ENCODE results near the gene LVRN. TPM values are rescaled to one million over a fixed set of nuclear protein-coding genes. Genes with fewer than 3 reads are reported as not detected.

The LVRN gene
- total RNA-seq, 1 donor, result under 0.01 TPM

GRCh38 chr5:116075191-116075831 lies 113.0 kb downstream of the LVRN start:
- H3K4me3 ChIP-seq (ENCODE audit: low read length), result no peak overlapping the region
- peaks cover 18% of the 10 kb centered on the region for H3K4me1 ChIP-seq (ENCODE audit: insufficient read depth, low read length)
- peaks cover 3% of the 10 kb centered on the region for H3K27me3 ChIP-seq (ENCODE audit: insufficient read depth, low read length)
- H3K9me3 ChIP-seq (ENCODE audit: low read depth, low read length), result no peaks in the 10 kb centered on the region

GRCh38 chr5:116076496-116076895 lies 114.2 kb downstream of the LVRN start:
- H3K4me3 ChIP-seq (ENCODE audit: low read length), result no peak overlapping the region
- H3K9me3 ChIP-seq (ENCODE audit: low read depth, low read length), result no peaks in the 10 kb centered on the region
- peaks cover 18% of the 10 kb centered on the region for H3K4me1 ChIP-seq (ENCODE audit: insufficient read depth, low read length)
- peaks cover 3% of the 10 kb centered on the region for H3K27me3 ChIP-seq (ENCODE audit: insufficient read depth, low read length)

Other genes with a start within 250 kb of the LVRN start
- 0.10 TPM for gene CDO1, start 145.8 kb upstream of the LVRN start, total RNA-seq
- 63.2 TPM for gene ATG12, start 120.9 kb upstream of the LVRN start, total RNA-seq
- gene AP3S1, start 120.5 kb upstream of the LVRN start, total RNA-seq, result 77.3 TPM
- not detected for gene ARL14EPL, start 70.0 kb downstream of the LVRN start, total RNA-seq
- gene COMMD10, start 122.5 kb downstream of the LVRN start, total RNA-seq, result 40.0 TPM

Measured in mononuclear cell (primary cell).